AG09319 (cell line): ENCODE data around the gene FIZ1.

Experiments
- DNase-seq: peaks from one replicate; pipeline ENCODE4 v3.0.0-alpha.2; 2010; ENCODE audit warnings: low read depth; ENCODE audit errors: extremely low read depth
- CTCF ChIP-seq: IDR thresholded peaks from 2 replicates; pipeline ENCODE4 v1.5.1; 2011; ENCODE audit warnings: low read depth, mild to moderate bottlenecking, inconsistent platforms, low read length, moderate library complexity

The FIZ1 gene

GRCh38 chr19:55597501-55597921 lies 1.8 kb downstream of the FIZ1 start:
- no peak for DNase-seq
- no peak for TF ChIP-seq CTCF

GRCh38 chr19:55596304-55596703 lies 3.0 kb downstream of the FIZ1 start:
- no peak for TF ChIP-seq CTCF

GRCh38 chr19:55594996-55595545 lies 4.2 kb downstream of the FIZ1 start:
- no peak for TF ChIP-seq CTCF
- no peak for DNase-seq

More at GRCh38 chr19:55596304-55596703, 3.0 kb downstream of the FIZ1 start:
- DNase-seq: no peak

- no peak for TF ChIP-seq CTCF
- DNase-seq: no peak
These were observed 6.1 kb downstream of the FIZ1 start for GRCh38 chr19:55593096-55593772.

GRCh38 chr19:55592391-55593090 lies 6.8 kb downstream of the FIZ1 start:
- no peak for TF ChIP-seq CTCF
- no peak for DNase-seq

- no peak for DNase-seq
- no peak for TF ChIP-seq CTCF
These were observed 7.8 kb downstream of the FIZ1 start for GRCh38 chr19:55591555-55591954.

- no peak for TF ChIP-seq CTCF
- DNase-seq: no peak
These were observed 8.7 kb downstream of the FIZ1 start for GRCh38 chr19:55590617-55591016.
